ENCODE results near the gene LCE2D. TPM values are rescaled to one million over a fixed set of nuclear protein-coding genes. Genes with fewer than 3 reads are reported as not detected.

Gene LCE2D
- total RNA-seq, 2 experiments from 2014 or later: not detected

GRCh38 chr1:152630596-152630995, 32.6 kb upstream of the LCE2D start:
- POLR2A ChIA-PET: no interaction called here
- DNase-seq (ENCODE audit: low spot score): no peak

GRCh38 chr1:152640351-152640750, 22.8 kb upstream of the LCE2D start:
- no TSS peak for BruUV-seq (replicated peaks)
- Histone ChIP-seq H3K27ac (ENCODE audit: low read depth, low read length, poor library complexity, severe bottlenecking) (no peak overlapping the region), H3K79me2 (ENCODE audit: insufficient read depth, low read depth, low read length) (no peaks in the 10 kb centered on the region), H3K36me3 (ENCODE audit: insufficient read depth, low read length) (no peaks in the 10 kb centered on the region), H3K9me2 (ENCODE audit: insufficient read depth, low read length) (no peaks in the 10 kb centered on the region), H3K4me3 (ENCODE audit: low read depth, low read length, poor library complexity, severe bottlenecking) (no peak overlapping the region), H4K20me1 (ENCODE audit: insufficient read depth, low read length) (no peaks in the 10 kb centered on the region), H2AFZ (ENCODE audit: low read length) (no peak overlapping the region), H3K4me1 (ENCODE audit: insufficient read depth, low read length, poor library complexity, severe bottlenecking) (no peaks in the 10 kb centered on the region), H3K4me2 (ENCODE audit: low read length) (no peak overlapping the region), H3K9me3 (ENCODE audit: low read length) (no peaks in the 10 kb centered on the region)
- no peak for DNase-seq (ENCODE audit: low spot score)
- no peak for TF ChIP-seq EZH2phosphoT487 (IDR thresholded peaks at IDR 0.05; ENCODE audit: borderline replicate concordance, low read depth, low read length)
- TF ChIP-seq CTCF (conservative IDR thresholded peaks at IDR 0.05; ENCODE audit: low read length): no peak
- ChIA-PET CTCF (ENCODE audit: unreplicated experiment) (no interaction called here), POLR2A (no interaction called here)
- intact Hi-C loops (cut with micrococcal nuclease; ENCODE audit: unreplicated experiment): no loop called here

More at GRCh38 chr1:152630596-152630995, 32.6 kb upstream of the LCE2D start:
- Histone ChIP-seq H3K36me3 (ENCODE audit: insufficient read depth, low read length) (no peaks in the 10 kb centered on the region), H3K9me2 (ENCODE audit: insufficient read depth, low read length) (no peaks in the 10 kb centered on the region), H3K9me3 (ENCODE audit: low read length) (no peaks in the 10 kb centered on the region), H3K27ac (ENCODE audit: low read depth, low read length, poor library complexity, severe bottlenecking) (no peak overlapping the region), H4K20me1 (ENCODE audit: insufficient read depth, low read length) (no peaks in the 10 kb centered on the region), H3K4me3 (ENCODE audit: low read depth, low read length, poor library complexity, severe bottlenecking) (no peak overlapping the region), H3K79me2 (ENCODE audit: insufficient read depth, low read depth, low read length) (no peaks in the 10 kb centered on the region), H3K4me2 (ENCODE audit: low read length) (no peak overlapping the region), H2AFZ (ENCODE audit: low read length) (no peak overlapping the region), H3K4me1 (ENCODE audit: insufficient read depth, low read length, poor library complexity, severe bottlenecking) (no peaks in the 10 kb centered on the region)
- CTCF ChIA-PET (ENCODE audit: unreplicated experiment): no interaction called here
- no peak for TF ChIP-seq CTCF (conservative IDR thresholded peaks at IDR 0.05; ENCODE audit: low read length)
- TF ChIP-seq EZH2phosphoT487 (IDR thresholded peaks at IDR 0.05; ENCODE audit: borderline replicate concordance, low read depth, low read length): no peak
- intact Hi-C loops (cut with micrococcal nuclease; ENCODE audit: unreplicated experiment): no loop called here
- no TSS peak for BruUV-seq (replicated peaks)

GRCh38 chr1:152643945-152644344, 19.2 kb upstream of the LCE2D start:
- no peaks in the 10 kb centered on the region for H4K20me1 ChIP-seq (ENCODE audit: insufficient read depth, low read length)
- no TSS peak for BruUV-seq (replicated peaks)
- H3K27ac ChIP-seq (ENCODE audit: low read depth, low read length, poor library complexity, severe bottlenecking): no peak overlapping the region
- intact Hi-C loops (cut with micrococcal nuclease; ENCODE audit: unreplicated experiment): no loop called here
- ChIA-PET CTCF (ENCODE audit: unreplicated experiment) (no interaction called here), POLR2A (no interaction called here)
- H3K36me3 ChIP-seq (ENCODE audit: insufficient read depth, low read length): no peaks in the 10 kb centered on the region
- DNase-seq (ENCODE audit: low spot score): no peak
- no peaks in the 10 kb centered on the region for H3K9me2 ChIP-seq (ENCODE audit: insufficient read depth, low read length)
- H3K4me1 ChIP-seq (ENCODE audit: insufficient read depth, low read length, poor library complexity, severe bottlenecking): no peaks in the 10 kb centered on the region
- H3K9me3 ChIP-seq (ENCODE audit: low read length): no peaks in the 10 kb centered on the region
- no peak overlapping the region for H3K4me2 ChIP-seq (ENCODE audit: low read length)
- H3K4me3 ChIP-seq (ENCODE audit: low read depth, low read length, poor library complexity, severe bottlenecking): no peak overlapping the region
- no peak overlapping the region for H2AFZ ChIP-seq (ENCODE audit: low read length)
- TF ChIP-seq CTCF (conservative IDR thresholded peaks at IDR 0.05; ENCODE audit: low read length) (no peak), EZH2phosphoT487 (IDR thresholded peaks at IDR 0.05; ENCODE audit: borderline replicate concordance, low read depth, low read length) (no peak)
- no peaks in the 10 kb centered on the region for H3K79me2 ChIP-seq (ENCODE audit: insufficient read depth, low read depth, low read length)

All from OCI-LY7 (cell line).